A549 (cell line): Measurements from ENCODE around the gene AFF2.

Experiments
- JUN ChIP-seq, 2 experiments: fragments of >200 bp; sonication (Bioruptor Twin); formaldehyde crosslinking; IDR thresholded peaks; 2 replicates in 1 of 2; 3 replicates in 1 of 2; pipeline ENCODE4 v1.6.1; 2016 to 2017
- RNF2 ChIP-seq: fragments of 200-600 bp; sonication (generic); IDR thresholded peaks from 2 replicates; pipeline ENCODE4 v1.6.1; 2016; ENCODE audit warnings: low read depth, mild to moderate bottlenecking, antibody characterized with exemption, moderate library complexity, borderline replicate concordance
- TF ChIP-seq, protein P1 (sequence below): fragments of >200 bp; sonication (Bioruptor Twin); formaldehyde crosslinking; IDR thresholded peaks from 3 replicates; pipeline ENCODE4 v1.6.1; 2016
- TF ChIP-seq, protein P2 (sequence below): fragments of >200 bp; sonication (Bioruptor Twin); formaldehyde crosslinking; IDR thresholded peaks from 3 replicates; pipeline ENCODE4 v1.5.1; 2016
- TF ChIP-seq, protein P3 (sequence below): IDR thresholded peaks from 2 replicates; pipeline ENCODE4 v1.6.1; 2012

DNA sequence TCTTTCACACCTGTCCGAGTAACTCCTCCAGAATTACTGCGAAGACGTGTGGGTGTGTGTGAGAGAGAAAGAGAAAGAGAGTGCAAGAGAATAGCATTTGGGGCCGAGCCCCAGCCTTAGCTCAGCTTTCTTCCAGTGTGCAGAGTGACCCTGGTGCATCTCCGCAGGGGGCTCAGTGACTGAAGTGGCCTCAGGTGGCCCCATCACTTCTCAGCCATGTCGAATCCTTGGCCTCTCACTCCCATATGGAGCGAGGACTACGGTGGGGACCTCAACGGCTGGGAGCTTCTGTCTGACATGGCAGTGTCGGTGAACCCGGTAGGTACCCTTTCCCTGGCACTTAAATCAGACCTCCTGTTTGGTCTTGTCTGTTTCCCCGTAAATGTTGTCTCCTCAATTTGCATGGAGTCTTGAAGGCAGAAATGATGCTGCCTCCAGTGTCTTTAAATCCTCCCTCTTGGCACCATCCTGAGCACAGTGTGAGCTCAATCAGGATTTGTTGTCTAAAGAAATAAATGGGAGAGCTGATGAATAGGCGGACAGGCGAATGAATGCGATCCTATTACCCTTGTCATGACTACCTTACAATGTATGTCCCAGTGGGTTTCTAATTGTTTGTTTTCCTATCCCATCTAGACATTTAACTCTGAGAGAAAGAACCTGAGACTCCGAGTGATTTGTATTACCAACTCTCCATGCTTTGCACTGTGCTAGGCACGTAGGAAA, 305.9 kb downstream of the AFF2 start:
- TF ChIP-seq RNF2: no peak
- TF ChIP-seq, protein P1, sequence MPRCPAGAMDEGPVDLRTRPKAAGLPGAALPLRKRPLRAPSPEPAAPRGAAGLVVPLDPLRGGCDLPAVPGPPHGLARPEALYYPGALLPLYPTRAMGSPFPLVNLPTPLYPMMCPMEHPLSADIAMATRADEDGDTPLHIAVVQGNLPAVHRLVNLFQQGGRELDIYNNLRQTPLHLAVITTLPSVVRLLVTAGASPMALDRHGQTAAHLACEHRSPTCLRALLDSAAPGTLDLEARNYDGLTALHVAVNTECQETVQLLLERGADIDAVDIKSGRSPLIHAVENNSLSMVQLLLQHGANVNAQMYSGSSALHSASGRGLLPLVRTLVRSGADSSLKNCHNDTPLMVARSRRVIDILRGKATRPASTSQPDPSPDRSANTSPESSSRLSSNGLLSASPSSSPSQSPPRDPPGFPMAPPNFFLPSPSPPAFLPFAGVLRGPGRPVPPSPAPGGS: no peak
- TF ChIP-seq, protein P2, sequence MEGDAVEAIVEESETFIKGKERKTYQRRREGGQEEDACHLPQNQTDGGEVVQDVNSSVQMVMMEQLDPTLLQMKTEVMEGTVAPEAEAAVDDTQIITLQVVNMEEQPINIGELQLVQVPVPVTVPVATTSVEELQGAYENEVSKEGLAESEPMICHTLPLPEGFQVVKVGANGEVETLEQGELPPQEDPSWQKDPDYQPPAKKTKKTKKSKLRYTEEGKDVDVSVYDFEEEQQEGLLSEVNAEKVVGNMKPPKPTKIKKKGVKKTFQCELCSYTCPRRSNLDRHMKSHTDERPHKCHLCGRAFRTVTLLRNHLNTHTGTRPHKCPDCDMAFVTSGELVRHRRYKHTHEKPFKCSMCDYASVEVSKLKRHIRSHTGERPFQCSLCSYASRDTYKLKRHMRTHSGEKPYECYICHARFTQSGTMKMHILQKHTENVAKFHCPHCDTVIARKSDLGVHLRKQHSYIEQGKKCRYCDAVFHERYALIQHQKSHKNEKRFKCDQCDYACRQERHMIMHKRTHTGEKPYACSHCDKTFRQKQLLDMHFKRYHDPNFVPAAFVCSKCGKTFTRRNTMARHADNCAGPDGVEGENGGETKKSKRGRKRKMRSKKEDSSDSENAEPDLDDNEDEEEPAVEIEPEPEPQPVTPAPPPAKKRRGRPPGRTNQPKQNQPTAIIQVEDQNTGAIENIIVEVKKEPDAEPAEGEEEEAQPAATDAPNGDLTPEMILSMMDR: no peak
- no peak for TF ChIP-seq JUN (IDR thresholded peaks at IDR 0.05)
- TF ChIP-seq, protein P3, sequence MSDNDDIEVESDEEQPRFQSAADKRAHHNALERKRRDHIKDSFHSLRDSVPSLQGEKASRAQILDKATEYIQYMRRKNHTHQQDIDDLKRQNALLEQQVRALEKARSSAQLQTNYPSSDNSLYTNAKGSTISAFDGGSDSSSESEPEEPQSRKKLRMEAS: no peak
